Epidermal melanocyte (primary cell): ENCODE results near the gene PXDC1.
"Not testable (repeated sequence)": the region's sequence is repeated elsewhere in the genome, so short reads cannot be mapped to it uniquely, and the experiment has no call there.

Experiments used
- DNase-seq: peaks from one replicate; pipeline ENCODE4 v3.0.0; 2011; ENCODE audit warnings: low spot score; ENCODE audit not compliant: insufficient read length

PXDC1 gene

DNA sequence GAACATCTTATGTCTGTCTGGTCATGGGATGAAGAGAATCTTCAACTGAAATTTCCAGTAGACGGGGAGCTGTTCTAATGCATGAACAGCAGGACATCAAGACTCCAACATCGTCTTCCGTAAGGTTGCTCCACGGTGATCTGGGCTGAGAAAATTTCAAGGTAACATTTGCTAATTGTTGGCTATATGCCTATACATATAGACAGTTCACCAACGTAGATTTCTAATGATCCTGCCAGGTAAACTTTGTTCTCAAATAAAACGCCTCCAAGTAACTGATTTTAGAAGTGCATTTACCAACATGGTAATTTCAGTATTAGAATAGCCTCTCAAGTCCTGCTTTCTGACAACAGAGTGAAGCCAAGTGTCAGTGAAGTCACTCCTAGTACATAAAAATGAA lies 11.3 kb upstream of the PXDC1 start:
- no peak for DNase-seq

DNA sequence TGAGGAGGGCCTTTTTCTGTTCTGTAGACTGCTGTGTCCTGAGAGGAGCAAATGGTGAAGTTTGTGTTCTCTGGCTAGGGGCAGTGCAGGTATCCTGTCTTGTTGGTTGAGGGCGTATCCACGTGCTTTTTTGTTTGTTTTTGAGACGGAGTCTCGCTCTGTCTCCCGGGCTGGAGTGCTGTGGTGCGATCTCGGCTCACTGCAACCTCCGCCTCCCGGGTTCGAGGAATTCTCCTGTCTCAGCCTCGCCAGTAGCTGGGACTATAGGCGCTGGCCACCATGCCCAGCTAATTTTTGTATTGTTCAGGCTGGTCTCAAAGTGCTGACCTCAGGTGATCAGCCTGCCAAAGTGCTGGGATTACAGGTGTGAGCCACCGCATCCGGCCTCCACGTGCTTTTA lies 10.8 kb upstream of the PXDC1 start:
- DNase-seq: no peak

GRCh38 chr6:3761989-3762270 lies 10.4 kb upstream of the PXDC1 start:
- DNase-seq: no peak

DNA sequence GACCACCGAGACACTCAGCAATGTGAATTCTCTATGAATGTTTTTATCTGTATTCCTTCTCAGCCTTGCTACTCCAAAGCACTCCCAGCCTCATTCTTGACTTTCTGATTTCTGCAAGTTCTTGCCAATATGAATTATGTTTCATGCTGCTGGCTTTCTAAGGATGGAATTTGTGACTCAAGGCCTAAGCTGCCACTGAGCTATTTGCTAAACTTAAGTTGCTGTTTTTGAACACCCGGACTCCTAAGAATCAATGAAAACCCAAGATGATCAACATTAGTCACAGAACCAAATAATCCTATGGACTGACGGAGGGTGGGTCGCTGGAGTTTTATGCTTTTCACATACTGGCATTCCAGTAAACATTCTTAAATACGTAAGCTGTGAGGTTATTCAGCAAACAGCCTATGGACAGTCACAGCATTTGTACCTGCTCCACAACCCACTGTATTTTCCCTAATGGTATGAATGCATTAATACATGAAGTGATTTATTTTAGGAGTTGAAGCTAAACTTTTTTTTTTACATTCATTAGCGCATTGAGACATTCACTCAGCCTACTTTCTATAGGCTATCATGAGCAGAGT lies 8.2 kb upstream of the PXDC1 start:
- peak; percentile 88 for DNase-seq

GRCh38 chr6:3758842-3759144 lies 7.3 kb upstream of the PXDC1 start:
- DNase-seq: no peak

GRCh38 chr6:3757998-3758841 lies 6.7 kb upstream of the PXDC1 start:
- DNase-seq: not testable (repeated sequence)

DNA sequence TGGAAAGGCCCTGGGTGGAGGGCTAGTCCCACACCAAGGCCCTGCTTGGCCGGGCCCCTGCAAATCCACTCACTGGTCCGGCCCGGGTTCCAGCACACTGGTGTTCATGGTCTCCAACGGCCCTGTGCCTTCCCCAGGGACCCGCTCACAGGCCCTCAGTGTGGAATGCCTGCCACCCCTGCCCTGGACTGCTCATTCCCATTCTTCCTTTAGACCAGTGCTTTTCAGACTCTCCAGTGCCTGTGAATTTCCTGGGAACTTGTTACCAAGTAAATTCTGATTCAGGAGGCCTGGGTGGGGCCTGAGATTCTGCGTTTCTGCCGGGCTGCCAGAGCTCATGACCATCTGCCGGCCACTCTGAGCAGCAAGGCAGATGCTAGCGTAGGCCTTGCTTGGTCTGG lies 5.7 kb upstream of the PXDC1 start:
- DNase-seq: no peak

GRCh38 chr6:3756546-3756945 lies 5.0 kb upstream of the PXDC1 start:
- no peak for DNase-seq

DNA sequence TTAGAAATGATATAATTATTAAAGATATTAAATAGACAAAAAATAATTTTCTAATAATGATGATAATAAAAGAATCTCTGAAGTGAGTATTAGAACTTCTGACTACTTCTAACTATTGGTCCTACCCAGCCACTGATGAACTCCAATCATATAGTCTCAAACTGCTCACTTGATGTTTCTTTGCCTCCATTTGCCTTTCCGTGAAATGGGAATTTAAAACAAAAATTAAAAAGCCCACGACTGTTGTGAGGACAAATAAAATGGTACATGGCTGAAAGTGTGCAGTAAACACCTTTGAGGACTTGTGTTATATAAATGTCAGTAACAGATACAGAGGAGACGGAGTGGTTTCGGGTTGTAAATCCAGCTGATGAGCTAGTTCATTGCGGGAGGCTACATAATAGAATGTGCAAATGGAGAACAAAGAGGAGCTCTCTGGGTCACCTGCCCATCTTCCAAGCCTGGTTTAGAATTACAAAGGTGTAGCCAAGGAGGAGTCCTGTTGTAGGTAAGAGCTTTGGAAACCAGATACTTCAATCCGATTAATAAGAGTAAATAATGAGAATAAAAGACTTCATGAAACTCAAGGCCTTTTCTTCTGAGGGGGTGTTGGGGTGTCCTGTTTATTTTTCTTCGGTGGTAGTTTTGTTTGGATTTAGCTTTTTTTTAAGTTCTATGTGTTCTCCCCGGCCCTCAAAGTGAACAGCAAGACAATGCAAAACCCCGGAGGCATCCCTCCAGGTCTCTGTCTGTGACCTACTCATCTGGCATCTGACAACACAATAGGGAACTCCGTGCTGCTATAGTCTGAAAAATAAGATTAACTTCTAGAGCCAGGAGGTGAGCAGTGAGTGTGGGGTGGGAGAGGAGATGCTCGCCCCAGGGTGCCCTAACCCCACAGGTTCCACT lies 4.4 kb upstream of the PXDC1 start:
- DNase-seq: no peak

- DNase-seq: no peak
Measured at GRCh38 chr6:3754776-3755175, 3.3 kb upstream of the PXDC1 start.

GRCh38 chr6:3754032-3754725 lies 2.7 kb upstream of the PXDC1 start:
- DNase-seq: not testable (repeated sequence)

DNA sequence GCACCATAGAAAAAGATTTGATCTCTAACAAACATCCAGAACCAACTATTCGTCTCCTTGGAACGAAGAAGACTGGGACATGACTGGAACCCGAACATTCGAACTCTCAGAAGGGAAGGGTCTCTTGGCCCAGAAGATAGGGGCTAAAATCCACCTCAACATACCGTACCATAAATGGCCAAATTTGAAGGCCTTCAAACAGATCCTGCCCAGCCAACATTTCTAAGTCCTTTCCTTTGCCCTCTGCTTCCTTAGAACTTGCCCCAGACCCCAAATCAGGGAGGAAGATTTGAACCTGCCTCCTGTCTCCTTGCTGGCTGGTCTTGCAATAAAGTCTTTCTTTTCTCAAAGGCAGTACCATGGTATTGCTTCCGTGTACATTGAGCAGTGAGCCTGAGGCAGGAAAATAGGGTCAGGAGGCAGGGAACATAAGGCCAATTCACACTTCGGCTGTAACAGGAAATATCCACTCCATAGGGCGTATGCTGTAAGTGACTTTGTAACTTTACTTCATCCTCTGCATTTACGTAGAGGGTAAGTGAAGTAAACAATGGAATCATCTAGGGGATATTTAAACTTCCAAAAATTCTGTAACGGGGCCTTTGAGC lies 1.8 kb upstream of the PXDC1 start:
- DNase-seq: no peak

- DNase-seq: no peak
Measured at GRCh38 chr6:3752531-3753227, 1.2 kb upstream of the PXDC1 start.

DNA sequence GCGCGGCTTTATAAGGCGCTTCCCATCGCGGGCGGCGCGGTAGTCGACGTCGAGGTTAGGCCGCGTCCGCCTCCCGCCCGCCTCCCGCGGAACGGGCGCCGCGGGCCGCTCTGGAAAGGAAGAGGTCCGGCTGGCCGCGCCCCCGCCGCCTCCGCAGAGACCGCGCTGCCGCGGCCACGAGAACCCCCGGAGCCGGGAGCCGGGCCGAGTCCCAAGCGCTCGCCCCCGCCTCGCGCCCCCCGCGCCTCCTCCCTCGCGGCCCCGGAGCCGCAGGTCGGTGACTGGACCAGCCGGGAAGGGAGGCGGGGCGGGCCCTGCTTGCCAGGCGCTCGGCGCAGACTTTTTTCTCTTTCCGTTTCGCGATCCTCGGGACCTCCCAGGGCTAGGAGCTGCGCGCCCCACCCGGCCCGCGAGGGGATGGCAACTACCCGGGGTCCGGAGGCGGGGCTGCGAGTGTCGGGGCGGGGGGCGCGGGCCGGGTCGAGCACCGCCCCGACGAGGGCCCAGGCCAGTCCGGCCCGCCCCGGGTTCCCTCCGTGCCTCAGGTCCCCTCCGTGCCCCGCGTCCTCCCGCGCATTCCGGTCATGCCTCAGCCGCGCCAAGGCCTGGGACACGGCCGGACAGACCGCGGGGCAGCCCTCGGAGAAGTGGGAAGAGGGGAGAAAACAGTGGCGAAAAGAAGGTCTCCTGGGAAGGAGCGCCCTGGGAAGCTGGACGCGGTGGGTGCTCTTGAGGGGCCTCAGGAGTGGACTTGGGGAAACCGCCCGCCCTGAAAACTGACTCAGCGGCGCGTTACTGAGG lies 417 bp upstream of the PXDC1 start:
- DNase-seq: peak; percentile 98

GRCh38 chr6:3750317-3751076 lies 1.0 kb downstream of the PXDC1 start:
- DNase-seq: peak; percentile 69

- no peak for DNase-seq
Measured at GRCh38 chr6:3749977-3750316, 1.6 kb downstream of the PXDC1 start.

DNA sequence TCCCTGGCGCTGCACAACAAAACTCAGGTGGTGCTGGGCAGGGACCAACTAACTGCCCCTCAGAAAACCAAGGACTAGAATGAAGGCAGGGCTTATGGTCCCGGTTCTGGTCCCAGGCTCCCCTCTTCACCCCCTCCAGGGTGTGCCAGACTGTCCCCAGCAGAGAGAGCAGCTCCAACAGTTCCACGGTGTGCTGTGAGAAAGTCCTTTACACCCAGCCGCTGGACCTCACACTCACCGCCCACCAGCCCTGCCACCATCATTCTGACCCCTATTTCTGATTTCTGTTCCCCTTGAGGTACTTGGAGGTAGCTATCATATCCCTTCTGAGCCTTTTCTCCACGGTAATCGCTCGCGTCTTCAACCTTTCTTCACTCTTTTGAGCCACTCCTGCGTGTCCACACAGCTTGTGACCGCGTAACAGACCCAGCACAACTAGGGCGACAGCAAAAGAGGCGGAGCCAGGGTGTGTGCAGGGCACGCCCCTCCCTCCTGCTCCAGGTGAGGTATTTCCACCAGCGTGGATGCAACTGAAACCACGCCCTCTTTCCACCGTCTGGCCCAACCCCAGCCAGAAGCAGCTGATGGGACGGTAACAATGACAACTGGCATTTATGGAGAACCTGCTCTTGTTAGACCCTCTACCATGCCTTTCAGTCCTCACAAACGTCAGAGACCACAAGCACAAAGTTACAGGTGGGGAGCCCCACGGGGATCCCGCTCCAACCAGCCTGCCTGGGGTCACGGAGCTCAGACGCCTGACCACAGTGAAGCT lies 2.3 kb downstream of the PXDC1 start:
- no peak for DNase-seq

DNA sequence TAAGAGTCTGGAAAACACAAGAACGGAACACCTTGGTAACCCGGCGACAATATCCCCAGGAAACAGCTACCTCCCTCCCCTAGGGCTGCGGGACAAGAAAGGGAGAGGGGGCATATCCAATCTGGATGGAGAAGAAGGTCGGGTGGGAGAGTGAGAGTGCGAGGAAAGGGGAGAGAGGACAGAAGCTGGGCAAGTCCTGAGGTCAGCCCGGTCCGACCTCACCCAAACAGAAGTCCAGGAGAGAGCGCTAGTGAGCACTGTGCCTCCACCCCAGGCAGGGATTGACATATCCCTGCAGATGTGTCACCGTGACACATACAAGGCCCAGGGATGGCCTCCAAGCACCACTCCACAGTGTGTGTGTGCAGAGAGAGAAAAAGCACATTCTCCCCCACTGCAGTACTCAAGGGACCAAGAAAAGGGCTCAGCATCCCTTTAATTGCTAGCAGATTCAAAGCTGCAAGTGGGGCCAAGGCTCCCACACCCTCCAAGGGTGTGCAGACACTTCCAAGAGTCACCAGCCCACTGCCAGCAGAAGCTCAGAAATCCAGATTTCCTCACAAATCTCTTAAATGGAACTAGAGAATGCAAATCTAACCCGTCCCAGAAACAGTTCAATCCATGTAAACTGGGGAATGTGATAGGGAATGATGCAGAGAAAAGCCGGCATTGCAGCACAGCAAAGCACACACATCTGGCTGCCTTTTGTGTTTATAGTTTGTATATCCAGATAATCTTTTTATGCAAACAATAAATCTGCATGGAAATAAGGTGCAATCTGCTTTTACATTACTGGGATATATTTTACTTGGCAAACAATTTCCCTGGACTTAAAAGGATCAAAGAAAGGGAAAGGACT lies 3.1 kb downstream of the PXDC1 start:
- peak; percentile 80 for DNase-seq
